MM.1S (cell line): ENCODE results near the gene SRI.

ENCODE experiments used
- CTCF ChIP-seq: fragments of 300-600 bp; sonication (generic); IDR thresholded peaks from 2 replicates; pipeline ENCODE4 v1.5.1; 2016; ENCODE audit warnings: antibody characterized with exemption, low read length, mixed read lengths
- EZH2 ChIP-seq: fragments of 300-600 bp; sonication (generic); optimal IDR thresholded peaks from 2 replicates; pipeline ENCODE3; 2017; ENCODE audit warnings: low read depth, mild to moderate bottlenecking, antibody characterized with exemption, low read length, mixed read lengths
- EZH2phosphoT487 ChIP-seq: fragments of 300-600 bp; sonication (generic); IDR thresholded peaks from 2 replicates; pipeline ENCODE4 v1.6.1; 2018; ENCODE audit warnings: antibody characterized with exemption, low read length

- TF ChIP-seq CTCF (no peak), EZH2 (no peak), EZH2phosphoT487 (no peak)
Observed at GRCh38 chr7:88200261-88200660, 19.6 kb downstream of the SRI start.
